IMR-90 (cell line): ENCODE results near the gene NCOA7. TPM values are rescaled to one million over a fixed set of nuclear protein-coding genes. Genes with fewer than 3 reads are reported as not detected.

Experiments
- ATAC-seq: fragments of 200-7000 bp; cut with Tn5 transposase; 2 replicates; pipeline ENCODE4 v1.9.1; 2020; ENCODE audit warnings: low read depth, mild to moderate bottlenecking, moderate library complexity
- BruUV-seq: library from RNA; stranded (reverse); fragments of 400-500 nt; replicated peaks from 2 replicates; lab custom pipeline; 2021; lab: Mats Ljungman, UMichigan
- CTCF ChIA-PET: fragments of 300-600 bp; formaldehyde crosslinking; extraction: SDS; loops from one replicate; lab custom pipeline; 2021; ENCODE audit warnings: antibody characterized with exemption; lab: Yijun Ruan, JAX
- POLR2A ChIA-PET: fragments of 300-600 bp; sonication (Branson Sonifier 250); formaldehyde crosslinking; loops from one replicate; lab custom pipeline; 2022; ENCODE audit warnings: antibody characterized with exemption; ENCODE audit not compliant: unreplicated experiment; lab: Charles Lee
- DNase-seq: peaks from one replicate; pipeline ENCODE4 v3.0.0; 2013
- H2AFZ ChIP-seq: replicated peaks from 2 replicates; pipeline ENCODE3; 2013; ENCODE audit warnings: low read length, mild to moderate bottlenecking; ENCODE audit not compliant: poor library complexity
- H2AK5ac ChIP-seq: 2 replicates; pipeline ENCODE4 v1.6.1; 2013; ENCODE audit warnings: low read depth, low read length, inconsistent platforms
- H2AK9ac ChIP-seq: replicated peaks from 2 replicates; pipeline ENCODE3; 2013; ENCODE audit warnings: mild to moderate bottlenecking, low read depth, low read length, moderate library complexity; ENCODE audit not compliant: poor library complexity
- H2BK120ac ChIP-seq: 2 replicates; pipeline ENCODE4 v1.6.1; 2013; ENCODE audit warnings: low read depth, low read length, inconsistent platforms
- H2BK15ac ChIP-seq: 3 replicates; pipeline ENCODE4 v1.6.1; 2013; ENCODE audit warnings: low read depth, low read length, inconsistent platforms
- H2BK20ac ChIP-seq: 2 replicates; pipeline ENCODE4 v1.6.1; 2013; ENCODE audit warnings: low read depth, mild to moderate bottlenecking, inconsistent platforms, low read length, moderate library complexity
- H2BK5ac ChIP-seq: 2 replicates; pipeline ENCODE4 v1.6.1; 2013; ENCODE audit warnings: mild to moderate bottlenecking, low read depth, low read length, inconsistent platforms; ENCODE audit not compliant: poor library complexity, severe bottlenecking
- H3K14ac ChIP-seq: replicated peaks from 2 replicates; pipeline ENCODE4 v1.6.1; 2013; ENCODE audit warnings: low read depth, low read length, inconsistent platforms
- H3K18ac ChIP-seq: 2 replicates; pipeline ENCODE4 v1.6.1; 2013; ENCODE audit warnings: low read depth, low read length, control low read depth
- H3K23ac ChIP-seq: 2 replicates; pipeline ENCODE4 v1.6.1; 2013; ENCODE audit warnings: low read depth, low read length, inconsistent platforms
- H3K27ac ChIP-seq: 2 replicates; pipeline ENCODE4 v1.5.1; 2013; ENCODE audit warnings: mild to moderate bottlenecking, control low read depth, low read length; ENCODE audit not compliant: insufficient read depth
- H3K27me3 ChIP-seq: 2 replicates; pipeline ENCODE4 v1.6.1; 2013; ENCODE audit warnings: low read length; ENCODE audit not compliant: control insufficient read depth, insufficient read depth
- H3K36me3 ChIP-seq: 2 replicates; pipeline ENCODE4 v1.6.1; 2013; ENCODE audit warnings: low read length, mixed read lengths; ENCODE audit not compliant: control insufficient read depth, insufficient read depth
- H3K4ac ChIP-seq: 2 replicates; pipeline ENCODE4 v1.6.1; 2013; ENCODE audit warnings: low read depth, low read length, inconsistent platforms
- H3K4me1 ChIP-seq: 2 replicates; pipeline ENCODE4 v1.6.1; 2013; ENCODE audit warnings: low read length, mixed read lengths; ENCODE audit not compliant: control insufficient read depth, insufficient read depth
- H3K4me2 ChIP-seq: 2 replicates; pipeline ENCODE4 v1.6.1; 2013; ENCODE audit warnings: low read depth, mild to moderate bottlenecking, control low read depth, low read length, moderate library complexity
- H3K4me3 ChIP-seq: 2 replicates; pipeline ENCODE4 v1.5.1; 2013; ENCODE audit warnings: low read depth, mild to moderate bottlenecking, control low read depth, low read length, moderate library complexity; ENCODE audit not compliant: insufficient read depth
- H3K56ac ChIP-seq: 2 replicates; pipeline ENCODE4 v1.6.1; 2013; ENCODE audit warnings: low read length, inconsistent platforms; ENCODE audit not compliant: insufficient read depth; ENCODE audit errors: extremely low read depth
- H3K79me1 ChIP-seq, 2 experiments: 2 replicates each; pipeline ENCODE4 v1.6.1; 2013; ENCODE audit warnings: low read length in 2 of 2, inconsistent platforms in 1 of 2, low read depth in 1 of 2
- H3K9ac ChIP-seq: 2 replicates; pipeline ENCODE4 v1.6.1; 2013; ENCODE audit warnings: low read depth, low read length, control low read depth
- H3K9me1 ChIP-seq: 2 replicates; pipeline ENCODE4 v1.6.1; 2013; ENCODE audit warnings: low read length, inconsistent platforms; ENCODE audit not compliant: insufficient read depth
- H3K9me3 ChIP-seq: 2 replicates; pipeline ENCODE4 v1.6.1; 2013; ENCODE audit warnings: low read length; ENCODE audit not compliant: control insufficient read depth, insufficient read depth
- H4K20me1 ChIP-seq: 2 replicates; pipeline ENCODE4 v1.6.1; 2013; ENCODE audit warnings: low read length, inconsistent platforms; ENCODE audit not compliant: insufficient read depth
- H4K5ac ChIP-seq: 2 replicates; pipeline ENCODE4 v1.6.1; 2013; ENCODE audit warnings: mild to moderate bottlenecking, low read depth, low read length, control low read depth
- H4K8ac ChIP-seq, 2 experiments: 2 replicates each; pipeline ENCODE4 v1.6.1; 2013; ENCODE audit warnings: low read depth in 2 of 2, low read length in 2 of 2, control low read depth in 1 of 2, inconsistent platforms in 1 of 2
- H4K91ac ChIP-seq: 2 replicates; pipeline ENCODE4 v1.6.1; 2013; ENCODE audit warnings: low read depth, low read length, inconsistent platforms; ENCODE audit not compliant: insufficient read depth
- BHLHE40 ChIP-seq: fragments of 150-350 bp; IDR thresholded peaks from 2 replicates; pipeline ENCODE4 v1.6.1; 2016; ENCODE audit warnings: mild to moderate bottlenecking, low read depth, low read length
- CEBPB ChIP-seq: IDR thresholded peaks from 2 replicates; pipeline ENCODE4 v1.6.1; 2012; ENCODE audit warnings: low read depth, low read length, improper control_type of control experiment
- CTCF ChIP-seq: conservative IDR thresholded peaks from 2 replicates; pipeline ENCODE4 v1.5.1; 2012; ENCODE audit warnings: mild to moderate bottlenecking, low read depth, low read length, improper control_type of control experiment
- MAFK ChIP-seq: IDR thresholded peaks from 2 replicates; pipeline ENCODE4 v1.6.1; 2012; ENCODE audit warnings: low read depth, low read length, improper control_type of control experiment
- NFE2L2 ChIP-seq: fragments of 150-350 bp; IDR thresholded peaks from 2 replicates; pipeline ENCODE4 v1.6.1; 2016; ENCODE audit warnings: low read depth, mild to moderate bottlenecking, low read length
- RCOR1 ChIP-seq: IDR thresholded peaks from 2 replicates; pipeline ENCODE4 v1.6.1; 2012; ENCODE audit warnings: mild to moderate bottlenecking, low read length, improper control_type of control experiment; ENCODE audit not compliant: insufficient replicate concordance
- USF2 ChIP-seq: fragments of 150-350 bp; IDR thresholded peaks from 2 replicates; pipeline ENCODE4 v1.6.1; 2017; ENCODE audit warnings: mild to moderate bottlenecking, antibody characterized with exemption, low read length, low read depth
- WGBS, 2 experiments: methylation state at CpG; one replicate each; pipeline versions ENCODE4 v1.1.5 to v1.1.7; 2013; ENCODE audit warnings: missing lambda C conversion rate in 2 of 2; ENCODE audit not compliant: insufficient read length in 1 of 2; ENCODE audit errors: extremely low coverage in 2 of 2; 5-methylcytosine and 5-hydroxymethylcytosine counted together
- dilution Hi-C: fragments of 300-500 bp; cut with HindIII; formaldehyde crosslinking; loops from one replicate; pipeline ENCODE4 v1.14.3; 2018; ENCODE audit warnings: low sequenced_read_pairs; ENCODE audit not compliant: unreplicated experiment
- in situ Hi-C: fragments of 300-500 bp; cut with MboI; formaldehyde crosslinking; loops from 3 replicates; pipeline ENCODE4 v1.14.3; 2019; ENCODE audit warnings: low sequenced_read_pairs, inconsistent platforms, mixed read lengths
- intact Hi-C: fragments of 100-400 bp; cut with micrococcal nuclease; formaldehyde crosslinking; loops from 2 replicates; pipeline ENCODE4 v1.10.0; 2022
- polyA plus RNA-seq, 3 experiments: library from polyadenylated mRNA; depleted of rRNA; stranded (reverse); fragments of >200 nt; gene quantifications; 2 replicates each; pipeline ENCODE4 v1.2.3, GENCODE V29; 2012; ENCODE audit warnings: low replicate concordance in 1 of 3
- total RNA-seq: library from RNA; depleted of rRNA; stranded (reverse); fragments of >200 nt; gene quantifications from 2 replicates; pipeline ENCODE4 v1.2.3, GENCODE V29; 2012
- TF ChIP-seq, protein P1 (sequence below): fragments of 150-350 bp; IDR thresholded peaks from 2 replicates; pipeline ENCODE4 v1.6.1; 2016; ENCODE audit warnings: low read depth, mild to moderate bottlenecking, low read length, moderate library complexity, borderline replicate concordance

The NCOA7 gene
- total and polyA plus RNA-seq, 2 of the 4 experiments (the other 2 are of a cell fraction): 12.6 to 12.9 TPM

DNA sequence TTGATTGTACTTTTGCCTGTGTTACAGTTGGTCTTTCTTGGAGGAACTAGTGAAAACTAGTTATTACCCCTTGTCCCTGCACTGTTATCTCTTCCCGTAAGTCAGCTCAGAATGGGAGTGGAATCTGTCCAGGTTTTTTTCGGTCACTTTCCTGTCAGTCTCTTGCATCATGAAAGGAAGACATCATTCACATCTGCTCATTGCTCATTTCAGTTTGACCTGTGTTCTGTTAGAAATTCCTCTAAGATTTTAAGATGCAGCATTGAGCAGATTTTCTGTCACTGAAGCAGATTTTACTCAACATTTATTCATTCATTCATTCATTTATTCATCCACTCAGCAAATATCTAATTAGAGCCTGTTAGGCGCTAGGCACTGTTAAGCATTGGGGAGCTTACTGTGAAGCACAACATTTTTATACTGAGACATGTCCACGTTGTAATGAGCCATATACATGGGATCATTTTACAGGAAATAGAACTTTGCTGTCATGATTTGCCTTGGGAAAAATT, 132.7 kb downstream of the NCOA7 start:
- no peaks in the 10 kb centered on the region for H4K20me1 ChIP-seq
- ATAC-seq: no peak
- 100% methylated on average over 2 of the region's 4 CpGs; no CpG with 5 or more reads in 1 of the 2 experiments for WGBS, 2 experiments
- no peak overlapping the region for H3K14ac ChIP-seq
- no peak overlapping the region for H2AFZ ChIP-seq
- in situ Hi-C loops (no loop called here), intact Hi-C loops (no loop called here), dilution Hi-C loops (no loop called here)
- no peak overlapping the region for H2BK5ac ChIP-seq
- TF ChIP-seq, protein P1, sequence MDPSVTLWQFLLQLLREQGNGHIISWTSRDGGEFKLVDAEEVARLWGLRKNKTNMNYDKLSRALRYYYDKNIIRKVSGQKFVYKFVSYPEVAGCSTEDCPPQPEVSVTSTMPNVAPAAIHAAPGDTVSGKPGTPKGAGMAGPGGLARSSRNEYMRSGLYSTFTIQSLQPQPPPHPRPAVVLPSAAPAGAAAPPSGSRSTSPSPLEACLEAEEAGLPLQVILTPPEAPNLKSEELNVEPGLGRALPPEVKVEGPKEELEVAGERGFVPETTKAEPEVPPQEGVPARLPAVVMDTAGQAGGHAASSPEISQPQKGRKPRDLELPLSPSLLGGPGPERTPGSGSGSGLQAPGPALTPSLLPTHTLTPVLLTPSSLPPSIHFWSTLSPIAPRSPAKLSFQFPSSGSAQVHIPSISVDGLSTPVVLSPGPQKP: no peak
- TF ChIP-seq USF2: no peak
- no peak for TF ChIP-seq BHLHE40
- TF ChIP-seq MAFK: peak; percentile 27; the same call in 1 of the 2 replicates
- no peak for TF ChIP-seq NFE2L2
- no peak for TF ChIP-seq CTCF
- TF ChIP-seq CEBPB: no peak
- TF ChIP-seq RCOR1: no peak
- H2AK9ac ChIP-seq: no peak overlapping the region
- no peak overlapping the region for H4K5ac ChIP-seq
- H3K9ac ChIP-seq: no peak overlapping the region
- CTCF ChIA-PET: interaction anchor here (1.3 to 1.4 kb wide), 2 partner anchors 33 to 34 kb away, joined by 3 to 4 read pairs; partner anchors contain the start of gene HINT3
- peaks cover 26% of the 10 kb centered on the region for H3K36me3 ChIP-seq
- no peak overlapping the region for H3K4ac ChIP-seq
- H2BK20ac ChIP-seq: no peak overlapping the region
- DNase-seq: no peak
- H3K79me1 ChIP-seq: no peaks in the 10 kb centered on the region
- H3K18ac ChIP-seq: no peak overlapping the region
- no peak overlapping the region for H2BK15ac ChIP-seq
- H3K9me1 ChIP-seq: peaks cover 20% of the 10 kb centered on the region
- no peaks in the 10 kb centered on the region for H3K9me3 ChIP-seq
- H3K23ac ChIP-seq: no peak overlapping the region
- no peak overlapping the region for H4K8ac ChIP-seq
- no peak overlapping the region for H3K27ac ChIP-seq
- H3K4me1 ChIP-seq: peaks cover 2% of the 10 kb centered on the region
- no peak overlapping the region for H3K56ac ChIP-seq
- H2AK5ac ChIP-seq: no peak overlapping the region
- H3K4me2 ChIP-seq: no peak overlapping the region
- no peaks in the 10 kb centered on the region for H3K27me3 ChIP-seq
- BruUV-seq: no TSS peak
- POLR2A ChIA-PET: no interaction called here
- H2BK120ac ChIP-seq: no peak overlapping the region
- no peak overlapping the region for H4K91ac ChIP-seq
- no peak overlapping the region for H3K4me3 ChIP-seq
